Esophagus squamous epithelium (tissue), 5 donors: Measurements from ENCODE around the gene CHTF8. TPM values are rescaled to one million over a fixed set of nuclear protein-coding genes. Genes with fewer than 3 reads are reported as not detected.
"Not testable (repeated sequence)": the region's sequence is repeated elsewhere in the genome, so short reads cannot be mapped to it uniquely, and the experiment has no call there.

Source experiments
- DNase-seq: peaks from one replicate; lab custom pipeline; 2025; lab: John Stamatoyannopoulos, UW
- H3K27ac ChIP-seq, 4 donors: fragments of 200-600 bp; sonication (generic); one replicate each; pipeline ENCODE4 v1.5.1; 2016 to 2019; ENCODE audit warnings: mild to moderate bottlenecking in 1 of 4
- H3K27me3 ChIP-seq, 4 donors: fragments of 200-600 bp; sonication (generic); 1 replicate in 3 of 4; 2 replicates in 1 of 4; pipeline versions ENCODE4 v1.5.1 to v1.6.0; 2017 to 2021; ENCODE audit warnings: antibody characterized with exemption in 1 of 4
- H3K36me3 ChIP-seq, 3 donors: fragments of 200-600 bp; sonication (generic); one replicate each; pipeline ENCODE4 v1.5.1; 2016 to 2019
- H3K4me1 ChIP-seq, 3 donors: fragments of 200-600 bp; sonication (generic); one replicate each; pipeline ENCODE4 v1.5.1; 2017 to 2019
- H3K4me3 ChIP-seq, 4 donors: fragments of 200-600 bp; sonication (generic); 1 replicate in 3 of 4; 2 replicates in 1 of 4; pipeline ENCODE4 v1.5.1; 2016 to 2019; ENCODE audit warnings: mild to moderate bottlenecking in 2 of 4, moderate library complexity in 1 of 4
- H3K9me3 ChIP-seq, 3 donors: fragments of 200-600 bp; sonication (generic); one replicate each; pipeline ENCODE4 v1.5.1; 2016 to 2019
- CTCF ChIP-seq, 6 experiments: fragments of 450-650 bp in 4 of 6; fragments of 200-600 bp in 2 of 6; sonication (generic) in 2 of 6; IDR thresholded peaks; one replicate each; pipeline ENCODE4 v1.5.1; 2016 to 2019; ENCODE audit warnings: antibody characterized with exemption in 6 of 6, mild to moderate bottlenecking in 4 of 6, moderate library complexity in 4 of 6
- POLR2A ChIP-seq, 4 donors: fragments of 450-650 bp; IDR thresholded peaks; one replicate each; pipeline ENCODE4 v1.6.1; 2017; ENCODE audit warnings: antibody characterized with exemption in 4 of 4, mild to moderate bottlenecking in 4 of 4, moderate library complexity in 3 of 4
- WGBS, 2 donors: methylation state at CpG; one replicate each; pipeline ENCODE4 v1.1.5; 2018; 5-methylcytosine and 5-hydroxymethylcytosine counted together
- intact Hi-C: fragments of 100-400 bp; cut with DNase I; formaldehyde crosslinking; loops from one replicate; pipeline ENCODE4 v1.15.0; 2022
- total RNA-seq, 4 donors: library from RNA; depleted of rRNA; stranded (reverse); fragments of >200 nt; gene quantifications; one replicate each; pipeline ENCODE4 v1.1.0, GENCODE V29; 2016
- donor health status: DM: yes; HTN: yes; CAD: no.

Gene CHTF8
- total RNA-seq, 4 donors from 2014 or later, result 51.2 to 83.4 (median 63.4) TPM

GRCh38 chr16:69131167-69131838 is 1.1 kb downstream of the CHTF8 start:
- H3K27me3 ChIP-seq, result no peaks in the 10 kb centered on the region
- TF ChIP-seq POLR2A (IDR thresholded peaks at IDR 0.05) (no peak), CTCF (IDR thresholded peaks at IDR 0.05) (no peak)
- peaks cover 18 to 66% (median 20%) of the 10 kb centered on the region in 3 donors for H3K4me1 ChIP-seq
- H3K4me3 ChIP-seq, result peak overlapping the region; percentile 95 to 100 (median 96)
- intact Hi-C loops, result no loop called here
- H3K9me3 ChIP-seq, result no peaks in the 10 kb centered on the region
- peak overlapping the region; percentile 93 to 99 (median 96) for H3K27ac ChIP-seq
- H3K36me3 ChIP-seq, result peaks cover 0 to 29% (median 0%) of the 10 kb centered on the region in 3 donors
- no peak for DNase-seq
- 1 to 2% methylated on average over 15 of the region's 15 CpGs for WGBS, 2 donors

- no peak overlapping the region for H3K4me3 ChIP-seq
- intact Hi-C loops, result no loop called here
- H3K9me3 ChIP-seq, result no peaks in the 10 kb centered on the region
- H3K27ac ChIP-seq, result peak overlapping the region in 2 of 4 donors; percentile 98 to 99
- WGBS, 2 donors, result 55 to 64% methylated on average over 6 of the region's 6 CpGs
- H3K36me3 ChIP-seq, result peaks cover 0 to 26% (median 0%) of the 10 kb centered on the region in 3 donors
- TF ChIP-seq CTCF (IDR thresholded peaks at IDR 0.05) (no peak), POLR2A (IDR thresholded peaks at IDR 0.05) (no peak)
- no peak for DNase-seq
- peaks cover 18 to 69% (median 20%) of the 10 kb centered on the region in 3 donors for H3K4me1 ChIP-seq
- no peaks in the 10 kb centered on the region for H3K27me3 ChIP-seq
Observed at GRCh38 chr16:69130461-69130860, 1.9 kb downstream of the CHTF8 start.

- Histone ChIP-seq H3K36me3 (peaks cover 0 to 26% (median 0%) of the 10 kb centered on the region in 3 donors), H3K27me3 (no peaks in the 10 kb centered on the region), H3K27ac (no peak overlapping the region), H3K4me1 (peaks cover 7 to 45% (median 7%) of the 10 kb centered on the region in 3 donors), H3K4me3 (no peak overlapping the region), H3K9me3 (no peaks in the 10 kb centered on the region)
- WGBS, 2 donors, result 84 to 86% methylated on average over 10 to 12 of the region's 12 CpGs
- intact Hi-C loops, result loop anchor here (5.0 to 10.0 kb wide), 2 partner anchors 281 to 423 kb away; no protein-coding TSS in a partner anchor
- TF ChIP-seq CTCF (IDR thresholded peaks at IDR 0.05) (no peak), POLR2A (IDR thresholded peaks at IDR 0.05) (no peak)
- DNase-seq, result no peak
Observed at GRCh38 chr16:69127966-69128510, 4.3 kb downstream of the CHTF8 start.

GRCh38 chr16:69126801-69127200 is 5.6 kb downstream of the CHTF8 start:
- H3K4me3 ChIP-seq, H3K27ac ChIP-seq, DNase-seq, H3K9me3 ChIP-seq, H3K27me3 ChIP-seq: not testable (repeated sequence)
- intact Hi-C loops, result loop anchor here (5.0 to 10.0 kb wide), 2 partner anchors 280 to 422 kb away; no protein-coding TSS in a partner anchor
- Histone ChIP-seq H3K36me3 (peaks cover 0 to 26% (median 0%) of the 10 kb centered on the region in 3 donors), H3K4me1 (peaks cover 4 to 42% (median 5%) of the 10 kb centered on the region in 3 donors)
- WGBS, 2 donors, result 94 to 95% methylated on average over 10 of the region's 10 CpGs

GRCh38 chr16:69126221-69126620 is 6.2 kb downstream of the CHTF8 start:
- H3K27me3 ChIP-seq, result no peaks in the 10 kb centered on the region
- 76 to 90% methylated on average over 3 of the region's 3 CpGs for WGBS, 2 donors
- H3K9me3 ChIP-seq, result no peaks in the 10 kb centered on the region
- H3K4me3 ChIP-seq, result no peak overlapping the region
- peaks cover 4 to 36% (median 4%) of the 10 kb centered on the region in 3 donors for H3K4me1 ChIP-seq
- intact Hi-C loops, result loop anchor here (5.0 to 10.0 kb wide), 2 partner anchors 279 to 421 kb away; no protein-coding TSS in a partner anchor
- DNase-seq, result no peak
- no peak for TF ChIP-seq CTCF (IDR thresholded peaks at IDR 0.05)
- no peak for TF ChIP-seq POLR2A (IDR thresholded peaks at IDR 0.05)
- H3K27ac ChIP-seq, result no peak overlapping the region
- peaks cover 0 to 31% (median 0%) of the 10 kb centered on the region in 3 donors for H3K36me3 ChIP-seq

- H3K9me3 ChIP-seq, H3K27ac ChIP-seq, H3K4me3 ChIP-seq, DNase-seq, H3K27me3 ChIP-seq: not testable (repeated sequence)
- intact Hi-C loops, result loop anchor here (5.0 to 10.0 kb wide), 3 partner anchors 223 to 420 kb away; no protein-coding TSS in a partner anchor
- WGBS, 2 donors, result 90 to 91% methylated on average over 14 of the region's 14 CpGs
- Histone ChIP-seq H3K4me1 (peaks cover 0 to 24% (median 4%) of the 10 kb centered on the region in 3 donors), H3K36me3 (peaks cover 0 to 44% (median 3%) of the 10 kb centered on the region in 3 donors)
Observed at GRCh38 chr16:69124961-69125360, 7.4 kb downstream of the CHTF8 start.

- H3K9me3 ChIP-seq, H3K27ac ChIP-seq, DNase-seq, H3K27me3 ChIP-seq, H3K4me3 ChIP-seq: not testable (repeated sequence)
- Histone ChIP-seq H3K4me1 (peaks cover 0 to 23% (median 4%) of the 10 kb centered on the region in 3 donors), H3K36me3 (peaks cover 0 to 49% (median 8%) of the 10 kb centered on the region in 3 donors)
- intact Hi-C loops, result loop anchor here (5.0 to 10.0 kb wide), 2 partner anchors 222 to 420 kb away; no protein-coding TSS in a partner anchor
- 86 to 87% methylated on average over 8 of the region's 8 CpGs for WGBS, 2 donors
Observed at GRCh38 chr16:69124406-69124805, 8.0 kb downstream of the CHTF8 start.
